Fibroblast of lung (primary cell): ENCODE results near the gene AKR1B15.

Experiments
- EZH2 ChIP-seq: IDR thresholded peaks from 2 replicates; pipeline ENCODE4 v1.5.1; 2012; ENCODE audit warnings: low read length, control low read depth, mild to moderate bottlenecking; ENCODE audit errors: missing control alignments
- TF ChIP-seq, protein P1 (sequence below), 2 donors: IDR thresholded peaks in 1 of 2; conservative IDR thresholded peaks in 1 of 2; 1 replicate in 1 of 2; 2 replicates in 1 of 2; pipeline ENCODE4 v1.5.1; 2011 to 2012; ENCODE audit warnings: low read length in 2 of 2, control low read depth in 1 of 2, inconsistent platforms in 1 of 2, low read depth in 1 of 2, mild to moderate bottlenecking in 1 of 2

DNA sequence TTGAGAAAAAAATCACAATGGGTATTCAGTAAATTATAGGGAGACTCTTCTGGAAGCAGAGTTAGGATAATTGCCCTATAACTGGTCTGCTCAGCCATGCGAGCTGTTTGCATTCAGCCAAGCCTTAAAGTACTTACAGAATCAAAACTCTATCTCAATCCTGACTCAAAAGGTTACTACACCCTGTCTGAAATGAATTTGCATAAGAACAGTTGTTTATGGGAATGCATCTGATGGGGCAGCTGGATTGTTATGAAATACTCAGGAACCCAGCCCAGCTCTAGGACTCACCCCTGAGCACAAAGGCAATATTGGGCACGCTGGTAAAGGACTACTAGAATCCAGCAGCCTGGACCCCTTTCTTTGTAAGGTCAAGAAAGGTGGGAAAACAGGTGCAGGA, 38.8 kb downstream of the AKR1B15 start:
- TF ChIP-seq EZH2: no peak
- TF ChIP-seq, protein P1, sequence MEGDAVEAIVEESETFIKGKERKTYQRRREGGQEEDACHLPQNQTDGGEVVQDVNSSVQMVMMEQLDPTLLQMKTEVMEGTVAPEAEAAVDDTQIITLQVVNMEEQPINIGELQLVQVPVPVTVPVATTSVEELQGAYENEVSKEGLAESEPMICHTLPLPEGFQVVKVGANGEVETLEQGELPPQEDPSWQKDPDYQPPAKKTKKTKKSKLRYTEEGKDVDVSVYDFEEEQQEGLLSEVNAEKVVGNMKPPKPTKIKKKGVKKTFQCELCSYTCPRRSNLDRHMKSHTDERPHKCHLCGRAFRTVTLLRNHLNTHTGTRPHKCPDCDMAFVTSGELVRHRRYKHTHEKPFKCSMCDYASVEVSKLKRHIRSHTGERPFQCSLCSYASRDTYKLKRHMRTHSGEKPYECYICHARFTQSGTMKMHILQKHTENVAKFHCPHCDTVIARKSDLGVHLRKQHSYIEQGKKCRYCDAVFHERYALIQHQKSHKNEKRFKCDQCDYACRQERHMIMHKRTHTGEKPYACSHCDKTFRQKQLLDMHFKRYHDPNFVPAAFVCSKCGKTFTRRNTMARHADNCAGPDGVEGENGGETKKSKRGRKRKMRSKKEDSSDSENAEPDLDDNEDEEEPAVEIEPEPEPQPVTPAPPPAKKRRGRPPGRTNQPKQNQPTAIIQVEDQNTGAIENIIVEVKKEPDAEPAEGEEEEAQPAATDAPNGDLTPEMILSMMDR (conservative IDR thresholded peaks at IDR 0.05 in 1 of 2, IDR thresholded peaks at IDR 0.05 in 1 of 2; ENCODE audit: low read depth in 1 of 2, low read length in 2 of 2): no peak
